Central memory CD8-positive, alpha-beta T cell (primary cell): Measurements from ENCODE around the gene NPAS1.

Experiments
- ATAC-seq: fragments of 150-1000 bp; cut with Tn5 transposase; replicated peaks from 2 replicates; pipeline ENCODE4 v1.10.0; 2022; ENCODE audit warnings: mild to moderate bottlenecking, moderate FRiP score, moderate number of reproducible peaks; ENCODE audit not compliant: poor library complexity, severe bottlenecking; ENCODE audit errors: extremely low read depth
- DNase-seq, 2 donors: peaks; one replicate each; pipeline ENCODE4 v3.0.0; 2021; ENCODE audit warnings: low spot score in 2 of 2
- H3K27ac Mint-ChIP-seq: one replicate; pipeline ENCODE4 v1.8.0; 2022; ENCODE audit warnings: low read depth, mild to moderate bottlenecking, moderate library complexity, mixed read lengths
- H3K27me3 Mint-ChIP-seq: one replicate; pipeline ENCODE4 v1.8.0; 2022; ENCODE audit warnings: mixed read lengths
- H3K36me3 Mint-ChIP-seq: one replicate; pipeline ENCODE4 v1.8.0; 2022; ENCODE audit warnings: mild to moderate bottlenecking, moderate library complexity, mixed read lengths; ENCODE audit not compliant: insufficient read depth
- H3K4me1 Mint-ChIP-seq: one replicate; pipeline ENCODE4 v1.8.0; 2022; ENCODE audit warnings: mixed read lengths
- H3K4me3 Mint-ChIP-seq: one replicate; pipeline ENCODE4 v1.8.0; 2022; ENCODE audit warnings: mild to moderate bottlenecking, moderate library complexity, mixed read lengths
- H3K9me3 Mint-ChIP-seq: one replicate; pipeline ENCODE4 v1.8.0; 2022; ENCODE audit warnings: mixed read lengths

The NPAS1 gene

GRCh38 chr19:47027586-47028088 lies 8.0 kb downstream of the NPAS1 start:
- Mint-ChIP-seq H3K36me3 (peaks cover 2% of the 10 kb centered on the region), H3K27ac (no peak overlapping the region), H3K27me3 (peaks cover 91% of the 10 kb centered on the region)

GRCh38 chr19:47028195-47028601 lies 8.6 kb downstream of the NPAS1 start:
- H3K36me3 Mint-ChIP-seq = peaks cover 2% of the 10 kb centered on the region
- H3K27me3 Mint-ChIP-seq = peaks cover 85% of the 10 kb centered on the region
- peaks cover 17% of the 10 kb centered on the region for H3K4me1 Mint-ChIP-seq
- no peak overlapping the region for H3K4me3 Mint-ChIP-seq
- ATAC-seq = no peak
- H3K9me3 Mint-ChIP-seq = no peaks in the 10 kb centered on the region
- H3K27ac Mint-ChIP-seq = no peak overlapping the region
- no peak for DNase-seq

More at GRCh38 chr19:47027586-47028088, 8.0 kb downstream of the NPAS1 start:
- peaks cover 20% of the 10 kb centered on the region for H3K4me1 Mint-ChIP-seq
- H3K9me3 Mint-ChIP-seq = no peaks in the 10 kb centered on the region
- ATAC-seq (no peak), DNase-seq (no peak)
- no peak overlapping the region for H3K4me3 Mint-ChIP-seq

GRCh38 chr19:47032171-47032811 lies 12.7 kb downstream of the NPAS1 start:
- Mint-ChIP-seq H3K27me3 (peaks cover 53% of the 10 kb centered on the region), H3K4me3 (no peak overlapping the region), H3K4me1 (peaks cover 26% of the 10 kb centered on the region), H3K36me3 (peaks cover 12% of the 10 kb centered on the region), H3K9me3 (no peaks in the 10 kb centered on the region), H3K27ac (no peak overlapping the region)
- no peak for ATAC-seq
- DNase-seq = peak; percentile 44 to 57

- no peaks in the 10 kb centered on the region for H3K9me3 Mint-ChIP-seq
- H3K27me3 Mint-ChIP-seq = peaks cover 22% of the 10 kb centered on the region
- DNase-seq (peak; percentile 96 to 100), ATAC-seq (peak; percentile 92)
- H3K4me3 Mint-ChIP-seq = peak overlapping the region; percentile 79
- peaks cover 26% of the 10 kb centered on the region for H3K4me1 Mint-ChIP-seq
- peak overlapping the region; percentile 67 for H3K27ac Mint-ChIP-seq
- peaks cover 13% of the 10 kb centered on the region for H3K36me3 Mint-ChIP-seq
These were observed 15.8 kb downstream of the NPAS1 start for GRCh38 chr19:47035127-47036096.

- DNase-seq (no peak), ATAC-seq (peak; percentile 71)
- Mint-ChIP-seq H3K27ac (peak overlapping the region; percentile 67), H3K4me3 (peak overlapping the region; percentile 79), H3K36me3 (peaks cover 13% of the 10 kb centered on the region), H3K27me3 (peaks cover 14% of the 10 kb centered on the region), H3K9me3 (no peaks in the 10 kb centered on the region), H3K4me1 (peaks cover 26% of the 10 kb centered on the region)
These were observed 16.5 kb downstream of the NPAS1 start for GRCh38 chr19:47036097-47036651.

GRCh38 chr19:47037766-47038165 lies 18.1 kb downstream of the NPAS1 start:
- H3K27ac Mint-ChIP-seq = no peak overlapping the region
- peaks cover 17% of the 10 kb centered on the region for H3K4me1 Mint-ChIP-seq
- H3K4me3 Mint-ChIP-seq = no peak overlapping the region
- DNase-seq = no peak
- peaks cover 12% of the 10 kb centered on the region for H3K36me3 Mint-ChIP-seq
- H3K9me3 Mint-ChIP-seq = no peaks in the 10 kb centered on the region
- no peak for ATAC-seq
- H3K27me3 Mint-ChIP-seq = no peaks in the 10 kb centered on the region

- no peak overlapping the region for H3K27ac Mint-ChIP-seq
- no peak for ATAC-seq
These were observed 19.7 kb downstream of the NPAS1 start for GRCh38 chr19:47039239-47039874.

GRCh38 chr19:47040869-47041268 lies 21.2 kb downstream of the NPAS1 start:
- Mint-ChIP-seq H3K27me3 (no peaks in the 10 kb centered on the region), H3K4me3 (no peak overlapping the region), H3K9me3 (no peaks in the 10 kb centered on the region), H3K36me3 (peaks cover 8% of the 10 kb centered on the region), H3K4me1 (peaks cover 6% of the 10 kb centered on the region), H3K27ac (no peak overlapping the region)
- ATAC-seq = no peak
- no peak for DNase-seq

More at GRCh38 chr19:47039239-47039874, 19.7 kb downstream of the NPAS1 start:
- Mint-ChIP-seq H3K36me3 (peaks cover 12% of the 10 kb centered on the region), H3K4me1 (peaks cover 17% of the 10 kb centered on the region), H3K27me3 (no peaks in the 10 kb centered on the region), H3K4me3 (no peak overlapping the region), H3K9me3 (no peaks in the 10 kb centered on the region)
- DNase-seq = no peak

- no peak overlapping the region for H3K27ac Mint-ChIP-seq
- no peaks in the 10 kb centered on the region for H3K9me3 Mint-ChIP-seq
- peaks cover 31% of the 10 kb centered on the region for H3K4me1 Mint-ChIP-seq
- H3K4me3 Mint-ChIP-seq = no peak overlapping the region
- H3K27me3 Mint-ChIP-seq = no peaks in the 10 kb centered on the region
- peaks cover 13% of the 10 kb centered on the region for H3K36me3 Mint-ChIP-seq
- no peak for DNase-seq
- ATAC-seq = no peak
These were observed 25.6 kb downstream of the NPAS1 start for GRCh38 chr19:47044946-47045866.

- H3K36me3 Mint-ChIP-seq = peaks cover 13% of the 10 kb centered on the region
- DNase-seq (no peak), ATAC-seq (no peak)
- no peaks in the 10 kb centered on the region for H3K27me3 Mint-ChIP-seq
- no peaks in the 10 kb centered on the region for H3K9me3 Mint-ChIP-seq
- peaks cover 31% of the 10 kb centered on the region for H3K4me1 Mint-ChIP-seq
- peak overlapping the region; percentile 9 for H3K4me3 Mint-ChIP-seq
- H3K27ac Mint-ChIP-seq = no peak overlapping the region
These were observed 26.3 kb downstream of the NPAS1 start for GRCh38 chr19:47045867-47046470.

- DNase-seq = no peak
- H3K4me1 Mint-ChIP-seq = peaks cover 31% of the 10 kb centered on the region
These were observed 27.7 kb downstream of the NPAS1 start for GRCh38 chr19:47047272-47047762.

More at GRCh38 chr19:47047272-47047762, 27.7 kb downstream of the NPAS1 start:
- Mint-ChIP-seq H3K4me3 (peak overlapping the region; percentile 91), H3K27me3 (no peaks in the 10 kb centered on the region), H3K9me3 (no peaks in the 10 kb centered on the region), H3K36me3 (peaks cover 13% of the 10 kb centered on the region), H3K27ac (no peak overlapping the region)
- no peak for ATAC-seq
